ENCODE measurements around the gene CCL2. TPM values are rescaled to one million over a fixed set of nuclear protein-coding genes. Genes with fewer than 3 reads are reported as not detected.

The CCL2 gene
- total RNA-seq, 4 donors from 2014 or later, result 1.2 to 19.8 (median 6.6) TPM; not detected in 1

- H3K36me3 ChIP-seq, result no peaks in the 10 kb centered on the region
- no peaks in the 10 kb centered on the region for H3K9me3 ChIP-seq
- TF ChIP-seq POLR2A (IDR thresholded peaks at IDR 0.05), result no peak
- H3K27me3 ChIP-seq, result no peaks in the 10 kb centered on the region
- H3K4me3 ChIP-seq, result no peak overlapping the region
- no peak for DNase-seq
- no peak overlapping the region for H3K27ac ChIP-seq
- H3K4me1 ChIP-seq, result peaks cover 0 to 18% (median 3%) of the 10 kb centered on the region in 4 donors
Measured at GRCh38 chr17:34257299-34257985, 2.4 kb downstream of the CCL2 start.

- DNase-seq, result no peak
- Histone ChIP-seq H3K4me3 (no peak overlapping the region), H3K36me3 (no peaks in the 10 kb centered on the region), H3K9me3 (no peaks in the 10 kb centered on the region), H3K27ac (no peak overlapping the region), H3K4me1 (peaks cover 0 to 13% (median 2%) of the 10 kb centered on the region in 4 donors), H3K27me3 (no peaks in the 10 kb centered on the region)
- no peak for TF ChIP-seq CTCF (IDR thresholded peaks at IDR 0.05)
Measured at GRCh38 chr17:34257986-34258326, 2.9 kb downstream of the CCL2 start.

GRCh38 chr17:34259146-34259545 is 4.1 kb downstream of the CCL2 start:
- H3K36me3 ChIP-seq, result no peaks in the 10 kb centered on the region
- TF ChIP-seq POLR2A (IDR thresholded peaks at IDR 0.05), result no peak
- H3K27me3 ChIP-seq, result no peaks in the 10 kb centered on the region
- no peak overlapping the region for H3K27ac ChIP-seq
- no peak overlapping the region for H3K4me3 ChIP-seq
- DNase-seq, result no peak
- no peaks in the 10 kb centered on the region for H3K9me3 ChIP-seq
- H3K4me1 ChIP-seq, result peaks cover 0 to 7% (median 0%) of the 10 kb centered on the region in 4 donors

GRCh38 chr17:34260861-34261260 is 5.8 kb downstream of the CCL2 start:
- H3K27ac ChIP-seq, result no peak overlapping the region
- DNase-seq, result no peak
- no peaks in the 10 kb centered on the region for H3K27me3 ChIP-seq
- H3K4me3 ChIP-seq, result no peak overlapping the region
- H3K4me1 ChIP-seq, result no peaks in the 10 kb centered on the region
- no peaks in the 10 kb centered on the region for H3K36me3 ChIP-seq
- no peak for TF ChIP-seq CTCF (IDR thresholded peaks at IDR 0.05)
- no peak for TF ChIP-seq POLR2A (IDR thresholded peaks at IDR 0.05)
- H3K9me3 ChIP-seq, result no peaks in the 10 kb centered on the region

GRCh38 chr17:34261568-34262337 is 6.7 kb downstream of the CCL2 start:
- no peak for DNase-seq
- Histone ChIP-seq H3K36me3 (no peaks in the 10 kb centered on the region), H3K27ac (no peak overlapping the region), H3K4me3 (no peak overlapping the region), H3K4me1 (no peaks in the 10 kb centered on the region), H3K9me3 (no peaks in the 10 kb centered on the region), H3K27me3 (no peaks in the 10 kb centered on the region)
- TF ChIP-seq POLR2A (IDR thresholded peaks at IDR 0.05), result no peak
- no peak for TF ChIP-seq CTCF (IDR thresholded peaks at IDR 0.05)

- DNase-seq, result no peak
- no peak overlapping the region for H3K27ac ChIP-seq
- TF ChIP-seq CTCF (IDR thresholded peaks at IDR 0.05) (no peak), POLR2A (IDR thresholded peaks at IDR 0.05) (no peak)
- no peaks in the 10 kb centered on the region for H3K27me3 ChIP-seq
- no peaks in the 10 kb centered on the region for H3K9me3 ChIP-seq
- no peak overlapping the region for H3K4me3 ChIP-seq
- H3K4me1 ChIP-seq, result no peaks in the 10 kb centered on the region
- H3K36me3 ChIP-seq, result no peaks in the 10 kb centered on the region
Measured at GRCh38 chr17:34265711-34266110, 10.6 kb downstream of the CCL2 start.

Measured in Peyer's patch (tissue), 4 donors.